CD4-positive, alpha-beta T cell treated with Interleukin-15 for 4 hours (primary cell): ENCODE measurements around the gene PRDX5.

ENCODE experiments used
- DNase-seq: peaks from one replicate; pipeline ENCODE4 v3.0.0-alpha.2; 2020; ENCODE audit warnings: low spot score

The PRDX5 gene

GRCh38 chr11:64317961-64318765, at the start of gene PRDX5:
Gene PRDX5 (plus strand): TSS chr11:64318121. CDS start chr11:64318216, 95 bp downstream.
- peak; percentile 97 for DNase-seq

GRCh38 chr11:64268893-64269539, 48.9 kb upstream of the PRDX5 start:
- peak; percentile 31 for DNase-seq

GRCh38 chr11:64269540-64270220, 48.2 kb upstream of the PRDX5 start:
- DNase-seq = peak; percentile 98

GRCh38 chr11:64275031-64275800, 42.7 kb upstream of the PRDX5 start:
- no peak for DNase-seq

GRCh38 chr11:64275841-64276240, 42.1 kb upstream of the PRDX5 start:
- no peak for DNase-seq

GRCh38 chr11:64276653-64277431, 41.1 kb upstream of the PRDX5 start:
- DNase-seq = no peak

- DNase-seq = no peak
These were observed 39.2 kb upstream of the PRDX5 start for GRCh38 chr11:64278576-64279190.

- no peak for DNase-seq
These were observed 35.8 kb upstream of the PRDX5 start for GRCh38 chr11:64281957-64282770.

- no peak for DNase-seq
These were observed 34.8 kb upstream of the PRDX5 start for GRCh38 chr11:64283092-64283491.

- peak; percentile 93 for DNase-seq
These were observed 33.6 kb upstream of the PRDX5 start, which contains the start of gene BAD for GRCh38 chr11:64284048-64284961. Gene BAD (minus strand): TSS chr11:64284665. CDS start chr11:64284368, 297 bp downstream.

GRCh38 chr11:64284962-64285884, 32.7 kb upstream of the PRDX5 start, which contains the start of gene GPR137:
Gene GPR137 (plus strand): TSS chr11:64285848. CDS start chr11:64286525, 677 bp downstream.
- DNase-seq = peak; percentile 90

GRCh38 chr11:64285885-64286800, 31.8 kb upstream of the PRDX5 start:
- DNase-seq = no peak

- DNase-seq = no peak
These were observed 31.1 kb upstream of the PRDX5 start for GRCh38 chr11:64286801-64287159.

GRCh38 chr11:64287676-64288352, 30.1 kb upstream of the PRDX5 start:
- DNase-seq = no peak

GRCh38 chr11:64288353-64288750, 29.6 kb upstream of the PRDX5 start:
- DNase-seq = no peak

GRCh38 chr11:64289002-64289564, 28.8 kb upstream of the PRDX5 start:
- DNase-seq = no peak
